Measurements from ENCODE around the gene NECTIN3. TPM values are rescaled to one million over a fixed set of nuclear protein-coding genes. Genes with fewer than 3 reads are reported as not detected.

The NECTIN3 gene
- total and polyA plus RNA-seq, 2 donors (not counting 1 experiment from before 2014, with no cell fraction given) = 0.19 to 1.9 TPM

- no peak overlapping the region for H3K4me3 Mint-ChIP-seq
- no peak overlapping the region for H3K9ac ChIP-seq (ENCODE audit: low read length)
- H3K4me2 ChIP-seq (replicated peaks; ENCODE audit: low read depth, low read length, poor library complexity, severe bottlenecking) = no peak overlapping the region
- H2AFZ ChIP-seq (ENCODE audit: insufficient read depth, low read depth, low read length, poor library complexity, severe bottlenecking) = no peak overlapping the region
- no peak overlapping the region for H3K27ac Mint-ChIP-seq
- H3K4me1 Mint-ChIP-seq = peaks cover 7% of the 10 kb centered on the region
- no peaks in the 10 kb centered on the region for H3K9me3 Mint-ChIP-seq (ENCODE audit: insufficient read depth)
- H3K36me3 ChIP-seq (replicated peaks in 1 of 2; ENCODE audit: control extremely low read depth in 1 of 2, control insufficient read depth in 1 of 2, extremely low read depth in 1 of 2, insufficient read depth in 2 of 2, low read length in 1 of 2) = no peaks in the 10 kb centered on the region
- intact Hi-C loops (cut with micrococcal nuclease) = no loop called here
- H3K27me3 Mint-ChIP-seq = no peaks in the 10 kb centered on the region
- no peaks in the 10 kb centered on the region for H4K20me1 ChIP-seq (ENCODE audit: control insufficient read depth, insufficient read depth, low read length, poor library complexity, severe bottlenecking)
- no peak for ATAC-seq (ENCODE audit: low read depth)
- H3K4me3 ChIP-seq (ENCODE audit: control extremely low read depth in 1 of 5, extremely low read depth in 1 of 5, insufficient read depth in 1 of 5, low read depth in 2 of 5, low read length in 4 of 5) = no peak overlapping the region
- ChIA-PET CTCF (no interaction called here), POLR2A (no interaction called here)
- H3K9me3 ChIP-seq (ENCODE audit: control extremely low read depth in 1 of 3, control insufficient read depth in 2 of 3, insufficient read depth in 1 of 3, low read length in 2 of 3) = no peaks in the 10 kb centered on the region
- no peak overlapping the region for H3K27ac ChIP-seq (ENCODE audit: low read length in 2 of 2)
- no peaks in the 10 kb centered on the region for H3K79me2 ChIP-seq (ENCODE audit: control insufficient read depth, insufficient read depth, low read length)
- no peak for TF ChIP-seq CTCF (IDR thresholded peaks at IDR 0.05)
- no peak for TF ChIP-seq EZH2 (IDR thresholded peaks at IDR 0.05; ENCODE audit: borderline replicate concordance, insufficient read depth, low read depth, low read length, poor library complexity, severe bottlenecking)
- 63% methylated on average over 3 of the region's 3 CpGs for WGBS (ENCODE audit: insufficient coverage)
- DNase-seq = no peak
- H3K27me3 ChIP-seq (replicated peaks in 1 of 4; ENCODE audit: control extremely low read depth in 1 of 4, control insufficient read depth in 3 of 4, insufficient read depth in 4 of 4, low read length in 3 of 4) = no peaks in the 10 kb centered on the region
- H3K4me1 ChIP-seq (ENCODE audit: control insufficient read depth in 2 of 2, insufficient read depth in 2 of 2, low read length in 2 of 2) = peaks cover 0 to 6% of the 10 kb centered on the region in 2 donors
These were observed 125.9 kb downstream of the NECTIN3 start for GRCh38 chr3:111197485-111197884.

- H3K27me3 Mint-ChIP-seq = no peaks in the 10 kb centered on the region
- H3K9ac ChIP-seq (ENCODE audit: low read length) = no peak overlapping the region
- intact Hi-C loops (cut with micrococcal nuclease) = no loop called here
- H3K4me3 Mint-ChIP-seq = no peak overlapping the region
- H3K9me3 ChIP-seq (ENCODE audit: control extremely low read depth in 1 of 3, control insufficient read depth in 2 of 3, insufficient read depth in 1 of 3, low read length in 2 of 3) = no peaks in the 10 kb centered on the region
- no peaks in the 10 kb centered on the region for H3K27me3 ChIP-seq (replicated peaks in 1 of 4; ENCODE audit: control extremely low read depth in 1 of 4, control insufficient read depth in 3 of 4, insufficient read depth in 4 of 4, low read length in 3 of 4)
- H3K27ac ChIP-seq (ENCODE audit: low read length in 2 of 2) = no peak overlapping the region
- ChIA-PET CTCF (interaction anchor here (1.2 kb wide), 1 partner anchor 15 kb away, joined by 4 read pairs; no protein-coding TSS in a partner anchor), POLR2A (no interaction called here)
- H4K20me1 ChIP-seq (ENCODE audit: control insufficient read depth, insufficient read depth, low read length, poor library complexity, severe bottlenecking) = no peaks in the 10 kb centered on the region
- H3K27ac Mint-ChIP-seq = no peak overlapping the region
- no peak overlapping the region for H2AFZ ChIP-seq (ENCODE audit: insufficient read depth, low read depth, low read length, poor library complexity, severe bottlenecking)
- H3K9me3 Mint-ChIP-seq (ENCODE audit: insufficient read depth) = no peaks in the 10 kb centered on the region
- TF ChIP-seq CTCF (IDR thresholded peaks at IDR 0.05) = no peak
- no peak for TF ChIP-seq EZH2 (IDR thresholded peaks at IDR 0.05; ENCODE audit: borderline replicate concordance, insufficient read depth, low read depth, low read length, poor library complexity, severe bottlenecking)
- H3K4me3 ChIP-seq (ENCODE audit: control extremely low read depth in 1 of 5, extremely low read depth in 1 of 5, insufficient read depth in 1 of 5, low read depth in 2 of 5, low read length in 4 of 5) = no peak overlapping the region
- no peaks in the 10 kb centered on the region for H3K4me1 ChIP-seq (ENCODE audit: control insufficient read depth in 2 of 2, insufficient read depth in 2 of 2, low read length in 2 of 2)
- H3K36me3 ChIP-seq (replicated peaks in 1 of 2; ENCODE audit: control extremely low read depth in 1 of 2, control insufficient read depth in 1 of 2, extremely low read depth in 1 of 2, insufficient read depth in 2 of 2, low read length in 1 of 2) = no peaks in the 10 kb centered on the region
- no peaks in the 10 kb centered on the region for H3K4me1 Mint-ChIP-seq
- H3K4me2 ChIP-seq (replicated peaks; ENCODE audit: low read depth, low read length, poor library complexity, severe bottlenecking) = no peak overlapping the region
- DNase-seq = no peak
- no peak for ATAC-seq (ENCODE audit: low read depth)
- no peaks in the 10 kb centered on the region for H3K79me2 ChIP-seq (ENCODE audit: control insufficient read depth, insufficient read depth, low read length)
These were observed 128.4 kb downstream of the NECTIN3 start for GRCh38 chr3:111200027-111200426.
